Mesothelial cell of epicardium (in vitro differentiated cells): Measurements from ENCODE around the gene C4orf50. TPM values are rescaled to one million over a fixed set of nuclear protein-coding genes. Genes with fewer than 3 reads are reported as not detected.

Experiments
- DNase-seq, 2 experiments: peaks; one replicate each; pipeline ENCODE4 v3.0.0; 2021; ENCODE audit warnings: low spot score in 2 of 2; ENCODE audit not compliant: unreplicated experiment in 2 of 2
- H3K27ac Mint-ChIP-seq: 2 replicates; pipeline ENCODE4 v1.8.0; 2021; ENCODE audit warnings: mixed read lengths
- H3K27me3 Mint-ChIP-seq: 2 replicates; pipeline ENCODE4 v1.8.0; 2021; ENCODE audit warnings: low read depth, mixed read lengths
- H3K36me3 Mint-ChIP-seq: 2 replicates; pipeline ENCODE4 v1.8.0; 2021; ENCODE audit warnings: mixed read lengths
- H3K4me1 Mint-ChIP-seq: 2 replicates; pipeline ENCODE4 v1.8.0; 2021; ENCODE audit warnings: mixed read lengths
- H3K4me3 Mint-ChIP-seq: 2 replicates; pipeline ENCODE4 v1.8.0; 2021; ENCODE audit warnings: mild to moderate bottlenecking, moderate library complexity, mixed read lengths
- H3K9me3 Mint-ChIP-seq: 2 replicates; pipeline ENCODE4 v1.8.0; 2021; ENCODE audit warnings: mixed read lengths
- CTCF ChIP-seq: fragments of 200-600 bp; sonication (generic); IDR thresholded peaks from one replicate; pipeline ENCODE4 v1.5.0; 2021; ENCODE audit warnings: antibody characterized with exemption; ENCODE audit not compliant: unreplicated experiment
- total RNA-seq: library from RNA; stranded (reverse); gene quantifications from 3 replicates; pipeline ENCODE4 v1.2.1, GENCODE V29; 2021

C4orf50 gene
- total RNA-seq, 1 donor from 2014 or later = 0.04 TPM

DNA sequence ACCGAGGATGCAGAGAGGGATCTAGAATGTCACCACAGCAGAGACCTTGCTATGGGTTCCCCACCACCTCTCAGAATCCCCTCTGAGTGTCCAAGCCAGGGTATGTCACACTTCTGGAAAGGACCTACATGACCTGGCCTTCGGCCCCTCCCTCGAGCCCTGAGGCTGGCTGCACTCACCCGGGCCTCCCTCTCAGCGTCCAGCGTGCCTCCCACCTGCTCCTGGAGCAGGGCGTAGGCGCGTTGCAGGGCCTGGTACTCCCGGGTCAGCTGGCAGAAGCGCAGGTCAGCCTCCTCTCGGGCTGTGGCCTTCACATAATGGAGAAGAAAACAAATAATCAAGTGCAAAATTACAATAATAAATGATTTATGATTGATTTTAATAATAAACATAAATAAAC, 43.9 kb upstream of the C4orf50 start:
- Mint-ChIP-seq H3K4me3 (no peak overlapping the region), H3K27ac (no peak overlapping the region), H3K27me3 (peaks cover 15% of the 10 kb centered on the region), H3K9me3 (peaks cover 17% of the 10 kb centered on the region), H3K36me3 (no peaks in the 10 kb centered on the region), H3K4me1 (no peaks in the 10 kb centered on the region)
- DNase-seq = no peak
- no peak for TF ChIP-seq CTCF

GRCh38 chr4:6059375-6059805, 41.2 kb upstream of the C4orf50 start:
- H3K9me3 Mint-ChIP-seq = peaks cover 17% of the 10 kb centered on the region
- no peak overlapping the region for H3K4me3 Mint-ChIP-seq
- H3K4me1 Mint-ChIP-seq = no peaks in the 10 kb centered on the region
- H3K27me3 Mint-ChIP-seq = peaks cover 1% of the 10 kb centered on the region
- H3K27ac Mint-ChIP-seq = no peak overlapping the region
- TF ChIP-seq CTCF = no peak
- DNase-seq = no peak
- no peaks in the 10 kb centered on the region for H3K36me3 Mint-ChIP-seq

DNA sequence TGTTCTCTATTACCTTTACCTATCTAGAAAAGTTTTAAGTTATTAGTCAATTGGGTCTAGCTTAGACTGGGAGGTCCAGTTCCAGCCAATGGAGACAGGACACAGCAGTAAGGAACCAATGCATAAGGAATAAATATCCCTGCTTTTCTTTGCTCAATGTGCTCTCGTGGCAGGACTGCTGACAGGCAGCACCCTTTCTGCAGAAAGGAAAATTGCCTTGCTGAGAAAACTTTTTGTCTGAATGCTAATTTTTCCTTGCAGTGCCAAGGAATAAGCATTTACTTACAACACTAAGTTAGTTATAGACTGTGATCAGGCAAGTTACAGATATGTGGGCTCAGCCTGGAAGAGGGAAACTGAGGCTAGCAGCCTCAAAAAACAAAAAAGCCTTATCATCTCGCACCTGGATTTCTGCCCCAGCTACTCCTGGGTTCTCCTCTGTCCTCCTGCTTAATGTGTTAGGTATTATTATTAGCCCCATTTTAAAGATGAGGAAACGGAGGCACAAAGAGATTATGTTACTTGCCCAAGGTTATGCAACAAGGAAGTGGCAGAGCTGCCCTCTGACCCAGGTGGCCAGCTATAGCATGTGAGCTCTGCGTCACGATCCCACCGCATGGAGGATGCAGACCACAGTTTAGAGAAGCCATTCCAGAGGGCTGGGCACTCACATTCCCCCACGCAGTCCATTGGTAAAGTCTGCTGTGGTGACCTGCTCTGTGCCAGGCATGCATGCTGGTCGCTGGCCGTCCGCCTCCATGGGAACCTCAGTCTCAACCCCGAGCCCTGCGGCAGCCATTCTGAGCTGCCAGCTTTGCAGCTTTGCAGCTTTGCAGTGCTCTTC, 40.5 kb upstream of the C4orf50 start:
- H3K4me3 Mint-ChIP-seq = no peak overlapping the region
- H3K36me3 Mint-ChIP-seq = no peaks in the 10 kb centered on the region
- no peaks in the 10 kb centered on the region for H3K4me1 Mint-ChIP-seq
- H3K9me3 Mint-ChIP-seq = peaks cover 17% of the 10 kb centered on the region
- H3K27ac Mint-ChIP-seq = no peak overlapping the region
- no peaks in the 10 kb centered on the region for H3K27me3 Mint-ChIP-seq
- DNase-seq = no peak
- no peak for TF ChIP-seq CTCF

- Mint-ChIP-seq H3K27me3 (peaks cover 3% of the 10 kb centered on the region), H3K36me3 (no peaks in the 10 kb centered on the region), H3K9me3 (peaks cover 17% of the 10 kb centered on the region), H3K4me3 (no peak overlapping the region), H3K27ac (no peak overlapping the region), H3K4me1 (no peaks in the 10 kb centered on the region)
- TF ChIP-seq CTCF = no peak
- no peak for DNase-seq
Measured at GRCh38 chr4:6056976-6057766, 38.9 kb upstream of the C4orf50 start.

- no peak for TF ChIP-seq CTCF
- Mint-ChIP-seq H3K9me3 (peaks cover 12% of the 10 kb centered on the region), H3K27me3 (peaks cover 14% of the 10 kb centered on the region), H3K27ac (no peak overlapping the region), H3K4me3 (no peak overlapping the region), H3K36me3 (no peaks in the 10 kb centered on the region), H3K4me1 (no peaks in the 10 kb centered on the region)
- no peak for DNase-seq
Measured at GRCh38 chr4:6055436-6055835, 37.2 kb upstream of the C4orf50 start.
